IPS-18c (cell line): ENCODE results near the gene SOWAHA.
A peak's percentile ranks its signal among the peaks of the same experiment; 100 is the strongest.
"Not testable (repeated sequence)": the region's sequence is repeated elsewhere in the genome, so short reads cannot be mapped to it uniquely, and the experiment has no call there.

Source experiments
- H3K4me3 ChIP-seq: 2 replicates; pipeline ENCODE4 v1.7.0; 2013; ENCODE audit warnings: low read depth, mild to moderate bottlenecking, low read length, moderate library complexity; ENCODE audit not compliant: insufficient read depth
- H3K9me3 ChIP-seq: one replicate; pipeline ENCODE4 v1.6.1; 2013; ENCODE audit warnings: mild to moderate bottlenecking, low read length, moderate library complexity; ENCODE audit not compliant: control insufficient read depth, insufficient read depth

SOWAHA gene

GRCh38 chr5:132797651-132798050 lies 15.5 kb upstream of the SOWAHA start:
- Histone ChIP-seq H3K4me3 (no peak overlapping the region), H3K9me3 (no peaks in the 10 kb centered on the region)

- no peak overlapping the region for H3K4me3 ChIP-seq
- H3K9me3 ChIP-seq, result no peaks in the 10 kb centered on the region
Observed at GRCh38 chr5:132799392-132799791, 13.7 kb upstream of the SOWAHA start.

DNA sequence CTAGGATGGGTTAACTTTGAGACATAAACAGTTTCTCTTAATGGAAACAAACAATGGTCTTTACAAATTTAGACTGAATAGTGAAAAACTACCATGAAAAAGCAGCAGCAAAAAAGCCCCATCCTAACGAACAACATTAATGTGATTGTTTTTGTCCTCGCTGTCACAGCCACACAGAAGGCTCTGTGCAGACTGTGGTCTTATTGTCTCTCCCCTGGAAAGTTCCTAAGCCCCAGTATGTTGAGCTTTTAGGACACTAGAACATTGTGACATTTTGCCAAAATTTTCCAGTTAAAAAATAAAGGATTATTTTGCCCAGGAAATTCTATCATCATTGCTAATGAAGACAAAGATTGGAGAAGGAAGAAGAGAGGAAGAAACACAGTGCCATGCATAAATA lies 12.6 kb upstream of the SOWAHA start:
- Histone ChIP-seq H3K9me3 (no peaks in the 10 kb centered on the region), H3K4me3 (no peak overlapping the region)

DNA sequence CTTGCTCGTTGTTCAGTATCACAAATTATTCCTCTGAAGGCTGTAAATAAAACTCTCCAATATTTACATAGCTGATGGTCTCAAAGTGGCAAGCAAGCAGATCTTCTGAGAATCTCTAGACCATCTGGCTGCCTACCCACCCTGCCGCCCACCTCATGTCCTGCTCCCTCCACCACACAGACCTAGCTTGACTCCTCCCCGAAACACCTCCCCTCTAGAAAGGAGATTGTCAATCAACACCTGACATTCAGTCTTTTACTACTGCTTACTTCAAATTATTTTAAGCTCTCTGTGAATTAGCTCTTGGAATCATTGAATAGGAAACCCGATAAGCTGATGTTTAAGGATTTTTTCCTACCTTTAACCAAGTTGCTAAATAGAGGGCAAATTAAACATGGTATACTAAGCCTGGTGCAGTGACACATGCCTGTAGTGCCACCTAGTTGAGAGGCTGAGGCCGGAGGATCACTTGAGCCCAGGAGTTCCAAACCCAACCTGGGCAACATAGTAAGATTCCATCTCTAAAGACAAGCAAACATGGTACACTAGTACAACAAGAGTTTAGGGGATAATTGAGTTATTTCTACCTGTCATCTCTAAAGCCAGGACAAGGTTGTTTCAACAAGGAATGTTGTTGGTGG lies 10.9 kb upstream of the SOWAHA start:
- no peaks in the 10 kb centered on the region for H3K9me3 ChIP-seq

DNA sequence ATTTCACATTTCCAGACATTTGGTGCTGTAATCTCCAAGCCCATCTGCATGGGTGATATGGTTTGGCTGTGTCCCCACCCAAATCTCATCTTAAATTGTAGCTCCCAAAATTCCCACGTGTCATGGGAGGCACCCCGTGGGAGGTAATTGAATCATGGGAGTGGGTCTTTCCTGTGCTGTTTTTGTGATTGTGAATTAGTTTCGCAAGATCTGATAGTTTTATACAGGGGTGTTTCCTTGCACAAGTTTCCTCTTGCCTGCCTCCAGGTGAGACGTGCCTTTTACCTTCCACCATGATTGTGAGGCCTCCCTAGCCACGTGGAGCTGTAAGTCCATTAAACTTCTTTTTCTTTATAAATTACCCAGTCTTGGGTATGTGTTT lies 10.4 kb upstream of the SOWAHA start:
- H3K4me3 ChIP-seq, H3K9me3 ChIP-seq: not testable (repeated sequence)

More for the DNA sequence above, 10.9 kb upstream of the SOWAHA start:
- H3K4me3 ChIP-seq, result no peak overlapping the region

DNA sequence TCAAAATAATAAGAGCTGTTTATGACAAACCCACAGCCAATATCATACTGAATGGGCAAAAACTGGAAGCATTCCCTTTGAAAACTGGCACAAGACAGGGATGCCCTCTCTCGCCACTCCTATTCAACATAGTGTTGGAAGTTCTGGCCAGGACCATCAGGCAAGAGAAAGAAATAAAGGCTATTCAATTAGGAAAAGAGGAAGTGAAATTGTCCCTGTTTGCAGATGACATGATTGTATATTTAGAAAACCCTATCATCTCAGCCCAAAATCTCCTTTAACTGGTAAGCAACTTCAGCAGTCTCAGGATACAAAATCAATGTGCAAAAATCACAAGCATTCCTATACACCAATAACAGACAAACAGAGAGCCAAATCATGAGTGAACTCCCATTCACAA lies 8.9 kb upstream of the SOWAHA start:
- H3K9me3 ChIP-seq, result not testable (repeated sequence)

GRCh38 chr5:132805872-132806271 lies 7.2 kb upstream of the SOWAHA start:
- not testable (repeated sequence) for H3K4me3 ChIP-seq, H3K9me3 ChIP-seq

More for the DNA sequence above, 8.9 kb upstream of the SOWAHA start:
- not testable (repeated sequence) for H3K4me3 ChIP-seq

DNA sequence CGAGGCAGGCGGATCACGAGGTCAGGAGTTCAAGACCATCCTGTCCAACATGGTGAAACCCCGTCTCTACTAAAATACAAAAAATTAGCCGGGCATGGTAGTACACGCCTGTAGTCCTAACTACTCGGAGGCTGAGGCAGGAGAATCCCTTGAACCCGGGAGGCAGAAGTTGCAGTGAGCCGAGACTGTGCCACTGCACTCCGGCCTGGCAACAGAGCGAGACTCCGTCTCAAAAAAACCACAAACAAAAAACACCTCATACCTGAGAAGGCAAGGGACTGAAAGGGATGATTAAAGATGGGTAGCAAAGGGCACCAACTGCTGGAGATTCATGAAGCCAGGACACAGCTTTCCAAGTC lies 6.3 kb upstream of the SOWAHA start:
- not testable (repeated sequence) for H3K9me3 ChIP-seq, H3K4me3 ChIP-seq

DNA sequence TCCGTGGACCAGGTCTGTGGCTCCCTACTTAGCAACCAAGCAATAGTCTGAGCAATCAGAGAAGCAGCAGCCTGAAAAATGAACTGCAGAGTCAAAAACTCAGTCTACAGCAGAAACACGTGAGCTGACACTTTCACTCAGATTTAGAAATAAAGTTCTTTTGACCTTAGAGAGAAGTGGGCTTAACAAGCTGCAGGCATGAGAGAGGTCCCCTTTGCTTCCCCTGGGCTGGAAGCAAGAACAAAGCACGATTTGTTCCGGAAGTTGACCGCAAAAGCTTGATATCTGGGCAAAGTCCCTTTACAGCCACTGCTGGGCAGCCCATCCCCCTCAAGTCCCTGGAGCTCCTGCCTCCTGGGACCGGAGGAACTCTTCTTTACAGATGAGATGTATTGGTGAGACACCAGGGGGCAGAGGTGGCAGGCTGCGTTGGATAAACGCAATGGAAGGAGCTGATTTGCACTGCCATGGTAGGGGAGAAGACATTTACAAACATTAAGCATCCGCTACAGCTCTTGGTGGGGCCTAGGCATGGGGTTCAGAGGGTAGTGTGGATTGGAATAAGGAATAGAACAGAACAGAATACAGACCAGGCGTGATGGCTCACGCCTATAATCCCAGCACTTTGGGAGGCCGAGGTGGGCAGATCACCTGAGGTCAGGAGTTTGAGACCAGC lies 5.8 kb upstream of the SOWAHA start:
- Histone ChIP-seq H3K9me3 (no peaks in the 10 kb centered on the region), H3K4me3 (no peak overlapping the region)

DNA sequence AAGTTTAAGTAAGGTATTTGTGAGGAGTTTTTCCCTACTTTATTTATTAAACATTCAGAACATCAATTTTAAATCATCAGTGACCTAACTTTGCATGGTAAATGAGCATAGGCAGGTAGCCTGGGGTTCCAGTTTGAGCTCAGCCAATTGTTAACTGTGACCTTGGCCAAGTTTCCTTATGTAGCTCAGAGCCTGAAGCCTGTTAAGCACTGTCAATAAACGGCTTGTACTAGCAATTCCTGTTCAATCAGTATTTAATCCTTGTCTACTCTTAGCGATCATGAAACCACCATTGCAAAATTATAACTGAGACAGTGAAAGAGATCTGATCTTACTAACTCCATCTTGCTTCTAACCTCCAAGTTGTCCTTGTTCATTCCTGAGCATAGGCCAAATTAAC lies 4.7 kb upstream of the SOWAHA start:
- Histone ChIP-seq H3K4me3 (no peak overlapping the region), H3K9me3 (peaks cover 2% of the 10 kb centered on the region)

GRCh38 chr5:132808866-132809265 lies 4.2 kb upstream of the SOWAHA start:
- no peak overlapping the region for H3K4me3 ChIP-seq
- H3K9me3 ChIP-seq, result peaks cover 2% of the 10 kb centered on the region

DNA sequence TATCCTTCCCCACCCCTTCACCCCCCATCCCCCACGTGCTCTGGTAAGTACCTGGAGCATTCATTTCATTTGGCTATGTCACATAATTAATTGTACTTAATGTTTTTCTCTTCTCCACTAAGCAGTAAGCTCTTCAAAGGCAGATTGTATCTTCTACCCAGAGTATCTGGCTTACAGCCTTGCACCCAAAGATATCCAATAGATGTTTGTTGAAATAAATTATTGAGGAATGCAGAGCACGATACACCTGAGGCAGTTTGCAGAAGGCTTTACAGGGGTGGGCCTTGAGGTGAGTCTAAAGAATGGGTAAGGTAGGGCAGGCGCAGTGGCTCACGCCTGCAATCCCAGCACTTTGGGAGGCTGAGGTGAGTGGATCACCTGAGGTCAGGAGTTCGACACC lies 2.5 kb upstream of the SOWAHA start:
- peaks cover 7% of the 10 kb centered on the region for H3K9me3 ChIP-seq
- H3K4me3 ChIP-seq, result no peak overlapping the region

DNA sequence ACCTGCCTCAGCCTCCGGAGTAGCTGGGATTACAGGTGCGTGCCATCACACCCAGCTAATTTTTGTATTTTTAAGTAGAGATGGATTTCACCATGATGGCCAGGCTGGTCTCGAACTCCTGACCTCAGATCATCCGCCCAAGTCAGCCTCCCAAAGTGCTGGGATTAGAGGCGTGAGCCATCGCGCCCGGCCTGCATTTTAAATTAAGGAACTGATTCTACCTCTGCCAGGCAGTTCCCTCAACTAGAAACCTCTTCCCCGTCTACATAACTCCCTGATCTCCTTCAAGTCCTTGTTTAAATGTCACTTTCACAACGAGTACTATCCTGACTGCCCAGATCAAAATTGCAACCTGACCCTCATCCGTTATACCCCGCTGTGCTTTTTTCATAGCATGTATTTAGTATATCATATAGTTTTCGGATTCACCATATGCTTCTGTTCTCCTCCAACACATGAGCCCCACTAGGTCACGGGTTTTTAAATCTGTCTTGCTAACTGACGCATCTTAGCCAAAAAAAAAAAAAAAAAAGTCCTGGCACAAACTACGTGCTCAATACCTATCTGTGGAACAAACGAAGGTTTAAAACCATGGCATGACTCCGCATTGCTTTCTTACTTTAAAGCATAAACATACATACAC lies 858 bp upstream of the SOWAHA start:
- H3K4me3 ChIP-seq, result no peak overlapping the region
- peaks cover 7% of the 10 kb centered on the region for H3K9me3 ChIP-seq

DNA sequence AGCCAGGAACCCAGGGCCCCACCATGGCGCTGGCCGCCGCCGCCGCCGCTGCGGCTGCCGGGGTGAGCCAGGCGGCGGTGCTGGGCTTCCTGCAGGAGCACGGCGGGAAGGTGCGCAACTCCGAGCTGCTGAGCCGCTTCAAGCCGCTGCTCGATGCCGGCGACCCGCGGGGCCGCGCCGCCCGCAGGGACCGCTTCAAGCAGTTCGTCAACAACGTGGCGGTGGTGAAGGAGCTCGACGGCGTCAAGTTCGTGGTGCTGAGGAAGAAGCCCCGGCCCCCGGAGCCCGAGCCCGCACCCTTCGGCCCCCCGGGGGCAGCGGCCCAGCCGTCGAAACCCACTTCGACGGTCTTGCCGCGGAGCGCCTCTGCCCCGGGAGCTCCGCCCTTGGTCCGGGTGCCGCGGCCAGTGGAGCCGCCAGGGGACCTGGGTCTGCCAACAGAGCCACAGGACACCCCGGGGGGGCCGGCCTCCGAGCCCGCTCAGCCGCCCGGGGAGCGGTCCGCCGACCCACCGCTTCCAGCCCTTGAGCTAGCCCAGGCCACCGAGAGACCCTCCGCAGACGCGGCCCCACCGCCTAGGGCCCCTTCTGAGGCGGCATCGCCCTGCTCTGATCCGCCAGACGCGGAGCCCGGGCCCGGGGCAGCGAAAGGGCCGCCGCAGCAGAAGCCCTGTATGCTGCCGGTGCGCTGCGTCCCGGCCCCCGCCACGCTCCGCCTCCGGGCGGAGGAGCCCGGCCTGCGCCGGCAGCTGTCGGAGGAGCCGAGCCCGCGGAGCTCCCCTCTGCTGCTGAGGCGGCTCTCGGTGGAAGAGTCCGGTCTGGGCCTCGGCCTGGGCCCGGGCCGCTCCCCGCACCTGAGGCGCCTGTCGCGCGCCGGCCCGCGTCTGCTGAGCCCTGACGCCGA lies 749 bp downstream of the SOWAHA start:
- peak overlapping the region; percentile 36; the same call in 1 of the 2 replicates for H3K4me3 ChIP-seq
- peaks cover 7% of the 10 kb centered on the region for H3K9me3 ChIP-seq

DNA sequence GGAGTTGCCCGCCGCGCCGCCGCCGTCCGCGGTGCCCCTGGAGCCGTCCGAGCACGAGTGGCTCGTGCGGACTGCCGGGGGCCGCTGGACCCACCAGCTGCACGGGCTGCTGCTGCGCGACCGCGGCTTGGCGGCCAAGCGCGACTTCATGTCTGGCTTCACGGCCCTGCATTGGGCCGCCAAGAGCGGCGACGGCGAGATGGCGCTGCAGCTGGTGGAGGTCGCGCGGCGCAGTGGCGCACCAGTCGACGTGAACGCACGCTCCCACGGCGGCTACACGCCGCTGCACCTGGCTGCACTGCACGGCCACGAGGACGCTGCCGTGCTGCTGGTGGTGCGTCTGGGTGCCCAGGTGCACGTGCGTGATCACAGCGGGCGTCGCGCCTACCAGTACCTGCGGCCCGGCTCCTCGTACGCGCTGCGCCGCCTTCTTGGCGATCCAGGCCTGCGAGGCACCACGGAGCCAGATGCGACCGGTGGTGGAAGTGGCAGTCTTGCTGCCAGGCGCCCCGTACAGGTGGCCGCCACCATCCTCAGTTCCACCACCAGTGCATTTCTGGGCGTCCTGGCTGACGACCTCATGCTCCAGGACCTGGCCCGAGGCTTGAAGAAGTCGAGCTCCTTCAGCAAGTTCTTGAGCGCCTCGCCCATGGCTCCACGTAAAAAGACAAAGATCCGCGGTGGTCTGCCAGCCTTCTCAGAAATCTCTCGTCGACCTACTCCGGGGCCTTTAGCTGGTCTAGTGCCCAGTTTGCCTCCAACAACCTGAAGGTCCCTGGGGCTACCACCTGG lies 1.6 kb downstream of the SOWAHA start:
- Histone ChIP-seq H3K9me3 (peaks cover 7% of the 10 kb centered on the region), H3K4me3 (peak overlapping the region; percentile 36; the same call in 1 of the 2 replicates)

- H3K4me3 ChIP-seq, result no peak overlapping the region
- peaks cover 7% of the 10 kb centered on the region for H3K9me3 ChIP-seq
Observed at GRCh38 chr5:132815454-132815853, 2.4 kb downstream of the SOWAHA start.

DNA sequence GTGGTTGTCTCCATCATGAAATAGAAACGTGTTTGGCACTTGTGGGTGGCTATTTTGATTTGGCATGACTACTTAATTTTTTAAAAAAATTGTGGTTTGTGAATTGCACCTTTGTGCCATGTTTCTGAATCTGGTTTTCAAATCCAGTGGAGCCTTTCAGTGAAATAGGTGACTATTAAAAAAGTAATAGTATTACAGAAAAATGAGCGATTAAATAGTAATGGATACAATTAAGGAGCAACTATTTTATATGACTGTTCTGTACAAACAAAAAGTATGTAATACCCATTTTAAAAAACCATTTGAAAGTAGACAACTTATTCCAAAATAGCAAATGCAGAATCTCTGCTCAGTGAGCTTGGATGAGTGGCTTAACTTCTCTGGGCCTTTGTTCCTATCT lies 3.0 kb downstream of the SOWAHA start:
- peaks cover 7% of the 10 kb centered on the region for H3K9me3 ChIP-seq
- H3K4me3 ChIP-seq, result no peak overlapping the region
